HepG2 (cell line): Measurements from ENCODE around the gene CKAP2L. TPM values are rescaled to one million over a fixed set of nuclear protein-coding genes. Genes with fewer than 3 reads are reported as not detected.

Experiments
- AFF4 ChIP-seq: sonication (generic); formaldehyde crosslinking; IDR thresholded peaks from 2 replicates; pipeline ENCODE4 v1.4.0; 2020; ENCODE audit warnings: missing genetic modification reagents
- DRAP1 ChIP-seq: IDR thresholded peaks from 2 replicates; pipeline ENCODE4 v1.6.1; 2016; ENCODE audit warnings: missing genetic modification reagents, missing compliant biosample characterization
- FOXO1 ChIP-seq: sonication (generic); formaldehyde crosslinking; IDR thresholded peaks from 2 replicates; pipeline ENCODE4 v1.4.0; 2020; ENCODE audit warnings: missing genetic modification reagents
- GRHL1 ChIP-seq: sonication (generic); formaldehyde crosslinking; conservative IDR thresholded peaks from 2 replicates; pipeline ENCODE4 v1.8.0; 2022; ENCODE audit warnings: missing genetic modification reagents
- MEIS1 ChIP-seq: sonication (generic); formaldehyde crosslinking; IDR thresholded peaks from 2 replicates; pipeline ENCODE4 v1.9.0; 2021; ENCODE audit warnings: mild to moderate bottlenecking, missing genetic modification reagents, moderate library complexity, borderline replicate concordance
- NRL ChIP-seq: sonication (generic); formaldehyde crosslinking; IDR thresholded peaks from 2 replicates; pipeline ENCODE4 v1.5.0; 2020; ENCODE audit warnings: missing genetic modification reagents, mild to moderate bottlenecking, moderate library complexity, borderline replicate concordance
- SKI ChIP-seq: fragments of 450-650 bp; IDR thresholded peaks from one replicate; pipeline ENCODE4 v1.6.1; 2018; ENCODE audit warnings: mild to moderate bottlenecking; ENCODE audit not compliant: partially characterized antibody
- SMYD3 ChIP-seq: sonication (generic); formaldehyde crosslinking; IDR thresholded peaks from 2 replicates; pipeline ENCODE4 v1.8.1; 2023; ENCODE audit warnings: mild to moderate bottlenecking, missing genetic modification reagents
- TFAP4 ChIP-seq: sonication (generic); IDR thresholded peaks from 2 replicates; pipeline ENCODE4 v1.6.1; 2016; ENCODE audit warnings: low read depth, borderline replicate concordance
- TOPORS ChIP-seq: sonication (generic); formaldehyde crosslinking; IDR thresholded peaks from 2 replicates; pipeline ENCODE4 v1.8.0; 2023; ENCODE audit warnings: mild to moderate bottlenecking, missing genetic modification reagents
- USF2 ChIP-seq, 2 experiments: sonication (generic) in 1 of 2; formaldehyde crosslinking in 1 of 2; IDR thresholded peaks; 2 replicates each; pipeline versions ENCODE4 v1.5.1 to v1.6.1; 2011 to 2020; ENCODE audit warnings: borderline replicate concordance in 1 of 2, low read depth in 1 of 2, low read length in 1 of 2, mild to moderate bottlenecking in 1 of 2, missing genetic modification reagents in 1 of 2, moderate library complexity in 1 of 2
- ZNF282 ChIP-seq: fragments of 450-650 bp; IDR thresholded peaks from 2 replicates; pipeline ENCODE4 v1.6.1; 2018; ENCODE audit not compliant: partially characterized antibody
- ZNF33A ChIP-seq: sonication (generic); formaldehyde crosslinking; IDR thresholded peaks from 2 replicates; pipeline ENCODE4 v1.5.1; 2020; ENCODE audit warnings: missing genetic modification reagents, mild to moderate bottlenecking, moderate library complexity, borderline replicate concordance
- ZNF619 ChIP-seq: sonication (generic); formaldehyde crosslinking; IDR thresholded peaks from 2 replicates; pipeline ENCODE4 v1.4.0; 2020; ENCODE audit warnings: mild to moderate bottlenecking, missing genetic modification reagents
- ZNF703 ChIP-seq: sonication (generic); formaldehyde crosslinking; IDR thresholded peaks from 2 replicates; pipeline ENCODE4 v1.5.1; 2020; ENCODE audit warnings: missing genetic modification reagents, mild to moderate bottlenecking, moderate library complexity, borderline replicate concordance
- ZNF879 ChIP-seq: sonication (generic); formaldehyde crosslinking; IDR thresholded peaks from 2 replicates; pipeline ENCODE4 v1.8.1; 2023; ENCODE audit warnings: missing genetic modification reagents
- ZSCAN5A ChIP-seq: sonication (generic); formaldehyde crosslinking; IDR thresholded peaks from 2 replicates; pipeline ENCODE4 v1.8.0; 2022; ENCODE audit warnings: mild to moderate bottlenecking, missing genetic modification reagents, borderline replicate concordance
- polyA plus RNA-seq, 8 experiments: library from polyadenylated mRNA; depleted of rRNA in 3 of 8; stranded (reverse) in 7 of 8; unstranded in 1 of 8; fragments of >200 nt; fragmentation: Illumina TruSeq in 4 of 8; extraction: Trizol in 4 of 8; gene quantifications; 2 replicates each; pipeline versions ENCODE4 v1.2.1 to v1.2.3, GENCODE V29; 2011 to 2016; ENCODE audit warnings: low read depth in 4 of 8, missing spikeins in 1 of 8, mixed read lengths in 1 of 8; ENCODE audit not compliant: insufficient read depth in 1 of 8
- total RNA-seq, 5 experiments: library from RNA; depleted of rRNA; stranded (reverse); fragments of >200 nt; fragmentation: Illumina TruSeq; extraction: Trizol; gene quantifications; 2 replicates each; pipeline ENCODE4 v1.2.3, GENCODE V29; 2016; ENCODE audit warnings: low read depth in 1 of 5

CKAP2L gene
- total and polyA plus RNA-seq, 2 of the 13 experiments (the other 11 are each of a cell fraction or from before 2014, with no cell fraction given): 7.1 to 9.5 TPM

GRCh38 chr2:112803691-112804521 is 39.5 kb upstream of the CKAP2L start (continued):
- TF ChIP-seq AFF4 (CRISPR knock-in tag) (no peak), FOXO1 (peak; percentile 42; the same call in 1 of the 2 replicates), ZNF282 (no peak), NRL (CRISPR knock-in tag) (no peak), ZNF619 (CRISPR knock-in tag) (no peak), DRAP1 (peak; percentile 13; the same call in 1 of the 2 replicates), SMYD3 (CRISPR knock-in tag) (no peak), ZNF33A (CRISPR knock-in tag) (peak; percentile 27; the same call in 1 of the 2 replicates), SKI (peak; percentile 94), TFAP4 (no peak), USF2 (IDR thresholded peaks at IDR 0.05; ENCODE audit: low read depth, low read length) (no peak), USF2 (CRISPR knock-in tag; IDR thresholded peaks at IDR 0.05; ENCODE audit: borderline replicate concordance) (no peak), ZSCAN5A (CRISPR knock-in tag) (no peak), TOPORS (no peak), GRHL1 (CRISPR knock-in tag) (no peak), MEIS1 (CRISPR knock-in tag) (peak; percentile 27; the same call in 1 of the 2 replicates), ZNF879 (CRISPR knock-in tag) (no peak), ZNF703 (CRISPR knock-in tag) (no peak)
